Measurements from ENCODE around the gene GON4L.

DNA sequence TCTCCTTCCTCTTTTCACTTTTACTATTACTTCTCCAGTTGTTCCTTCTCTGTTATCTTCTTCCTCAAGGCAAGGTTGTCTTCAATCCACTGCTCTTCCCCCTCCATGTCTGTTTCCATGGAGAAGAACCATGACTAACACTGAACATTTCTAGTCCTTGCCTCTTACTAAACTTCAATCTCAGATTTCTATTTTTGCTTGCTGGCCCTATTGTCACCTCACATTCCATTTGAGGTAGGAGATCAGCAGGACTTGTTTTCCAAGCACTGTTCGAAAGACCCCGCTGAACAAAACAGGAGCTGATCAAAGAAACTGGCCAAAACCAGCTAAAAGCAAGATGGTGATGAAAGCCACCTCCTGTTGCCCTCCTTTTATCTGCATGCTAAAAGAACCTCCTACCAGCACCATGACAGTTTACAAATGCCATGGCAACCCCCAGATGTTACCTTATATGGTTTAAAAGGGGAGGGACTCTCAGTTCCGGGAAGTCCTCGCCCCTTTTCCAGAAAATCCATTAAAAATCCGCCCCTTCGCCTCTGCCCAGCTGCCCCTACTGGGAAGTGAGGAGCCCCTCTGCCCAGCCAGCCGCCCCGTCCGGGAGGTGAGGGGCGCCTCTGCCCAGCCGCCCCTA, 22.6 kb downstream of the GON4L start:
- no peak for TF ChIP-seq POLR2A (IDR thresholded peaks at IDR 0.05)
- TF ChIP-seq, protein P1, sequence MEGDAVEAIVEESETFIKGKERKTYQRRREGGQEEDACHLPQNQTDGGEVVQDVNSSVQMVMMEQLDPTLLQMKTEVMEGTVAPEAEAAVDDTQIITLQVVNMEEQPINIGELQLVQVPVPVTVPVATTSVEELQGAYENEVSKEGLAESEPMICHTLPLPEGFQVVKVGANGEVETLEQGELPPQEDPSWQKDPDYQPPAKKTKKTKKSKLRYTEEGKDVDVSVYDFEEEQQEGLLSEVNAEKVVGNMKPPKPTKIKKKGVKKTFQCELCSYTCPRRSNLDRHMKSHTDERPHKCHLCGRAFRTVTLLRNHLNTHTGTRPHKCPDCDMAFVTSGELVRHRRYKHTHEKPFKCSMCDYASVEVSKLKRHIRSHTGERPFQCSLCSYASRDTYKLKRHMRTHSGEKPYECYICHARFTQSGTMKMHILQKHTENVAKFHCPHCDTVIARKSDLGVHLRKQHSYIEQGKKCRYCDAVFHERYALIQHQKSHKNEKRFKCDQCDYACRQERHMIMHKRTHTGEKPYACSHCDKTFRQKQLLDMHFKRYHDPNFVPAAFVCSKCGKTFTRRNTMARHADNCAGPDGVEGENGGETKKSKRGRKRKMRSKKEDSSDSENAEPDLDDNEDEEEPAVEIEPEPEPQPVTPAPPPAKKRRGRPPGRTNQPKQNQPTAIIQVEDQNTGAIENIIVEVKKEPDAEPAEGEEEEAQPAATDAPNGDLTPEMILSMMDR (IDR thresholded peaks at IDR 0.05) = no peak

All from thyroid gland (tissue), 4 donors.